Measurements from ENCODE around the gene TRPM2.

- TF ChIP-seq CTCF (IDR thresholded peaks at IDR 0.05) (no peak), EP300 (IDR thresholded peaks at IDR 0.05) (no peak), POLR2A (IDR thresholded peaks at IDR 0.05) (no peak), POLR2AphosphoS5 (IDR thresholded peaks at IDR 0.05) (no peak)
Observed at GRCh38 chr21:44463724-44464123, 110.3 kb downstream of the TRPM2 start.

Data from stomach (tissue), 4 donors.